Loucy (cell line): ENCODE results near the gene AFG3L2.

Experiments
- H2AFZ ChIP-seq: fragments of 200-600 bp; sonication (generic); 2 replicates; pipeline ENCODE4 v1.6.0; 2016; ENCODE audit warnings: antibody characterized with exemption, mild to moderate bottlenecking, low read length, moderate library complexity
- H3F3A ChIP-seq: fragments of 200-600 bp; 2 replicates; pipeline ENCODE4 v1.6.0; 2016; ENCODE audit warnings: antibody characterized with exemption, low read depth, mild to moderate bottlenecking
- H3K27me3 ChIP-seq: fragments of 200-600 bp; sonication (generic); 2 replicates; pipeline ENCODE4 v1.6.1; 2014; ENCODE audit warnings: low read length, mild to moderate bottlenecking; ENCODE audit not compliant: insufficient read depth, poor library complexity, severe bottlenecking
- H3K36me3 ChIP-seq: fragments of 200-600 bp; sonication (generic); 2 replicates; pipeline ENCODE4 v1.6.1; 2016; ENCODE audit warnings: low read length; ENCODE audit not compliant: insufficient read depth
- H3K4me1 ChIP-seq: fragments of 200-600 bp; sonication (generic); 2 replicates; pipeline ENCODE4 v1.5.1; 2014; ENCODE audit warnings: low read length, mild to moderate bottlenecking; ENCODE audit not compliant: insufficient read depth, poor library complexity, severe bottlenecking
- H3K4me2 ChIP-seq: fragments of 200-600 bp; sonication (generic); 2 replicates; pipeline ENCODE4 v1.6.0; 2014; ENCODE audit warnings: antibody characterized with exemption, low read length, low read depth, mild to moderate bottlenecking; ENCODE audit not compliant: poor library complexity, severe bottlenecking
- H3K4me3 ChIP-seq: fragments of 200-600 bp; sonication (generic); 2 replicates; pipeline ENCODE4 v1.5.1; 2014; ENCODE audit warnings: low read length, mild to moderate bottlenecking, mixed read lengths; ENCODE audit not compliant: poor library complexity, severe bottlenecking
- H3K79me2 ChIP-seq: fragments of 200-600 bp; sonication (generic); 2 replicates; pipeline ENCODE4 v1.6.1; 2014; ENCODE audit warnings: low read length; ENCODE audit not compliant: insufficient read depth
- H3K9ac ChIP-seq: fragments of 200-600 bp; sonication (generic); 2 replicates; pipeline ENCODE4 v1.6.0; 2014; ENCODE audit warnings: mild to moderate bottlenecking, low read depth, low read length, moderate library complexity; ENCODE audit not compliant: poor library complexity, severe bottlenecking
- H3K9me2 ChIP-seq: fragments of 200-600 bp; sonication (generic); replicated peaks from 2 replicates; pipeline ENCODE4 v1.6.1; 2016; ENCODE audit warnings: low read depth, low read length, mixed read lengths
- H3K9me3 ChIP-seq: fragments of 200-600 bp; sonication (generic); 2 replicates; pipeline ENCODE4 v1.6.1; 2014; ENCODE audit warnings: mild to moderate bottlenecking, antibody characterized with exemption, low read length, low read depth; ENCODE audit not compliant: insufficient read depth
- H4K20me1 ChIP-seq: fragments of 200-600 bp; sonication (generic); 2 replicates; pipeline ENCODE4 v1.6.0; 2014; ENCODE audit warnings: antibody characterized with exemption, low read length, mild to moderate bottlenecking; ENCODE audit not compliant: insufficient read depth, poor library complexity, severe bottlenecking
- CTCF ChIP-seq: fragments of 200-600 bp; sonication (generic); conservative IDR thresholded peaks from 2 replicates; pipeline ENCODE4 v1.5.1; 2014; ENCODE audit warnings: mild to moderate bottlenecking, antibody characterized with exemption, low read length
- EZH2phosphoT487 ChIP-seq: fragments of 200-600 bp; IDR thresholded peaks from 2 replicates; pipeline ENCODE4 v1.6.1; 2018; ENCODE audit warnings: antibody characterized with exemption, mild to moderate bottlenecking, moderate library complexity, borderline replicate concordance

The AFG3L2 gene

GRCh38 chr18:12309683-12310198 is 67.3 kb downstream of the AFG3L2 start:
- H3K9ac ChIP-seq: no peak overlapping the region
- no peaks in the 10 kb centered on the region for H3K27me3 ChIP-seq
- H3K4me1 ChIP-seq: no peaks in the 10 kb centered on the region
- H3K4me3 ChIP-seq: no peak overlapping the region
- H3F3A ChIP-seq: no peaks in the 10 kb centered on the region
- H3K9me2 ChIP-seq: no peaks in the 10 kb centered on the region
- H2AFZ ChIP-seq: no peak overlapping the region
- no peaks in the 10 kb centered on the region for H4K20me1 ChIP-seq
- H3K4me2 ChIP-seq: no peak overlapping the region
- TF ChIP-seq CTCF (no peak), EZH2phosphoT487 (no peak)
- no peaks in the 10 kb centered on the region for H3K79me2 ChIP-seq
- no peaks in the 10 kb centered on the region for H3K36me3 ChIP-seq
- peaks cover 5% of the 10 kb centered on the region; the same call in 1 of the 2 replicates for H3K9me3 ChIP-seq

- H2AFZ ChIP-seq: no peak overlapping the region
- no peaks in the 10 kb centered on the region for H3K27me3 ChIP-seq
- H3K9me3 ChIP-seq: peaks cover 5% of the 10 kb centered on the region; the same call in 1 of the 2 replicates
- no peak overlapping the region for H3K4me3 ChIP-seq
- H3K9me2 ChIP-seq: no peaks in the 10 kb centered on the region
- TF ChIP-seq CTCF (no peak), EZH2phosphoT487 (no peak)
- no peaks in the 10 kb centered on the region for H3F3A ChIP-seq
- H3K4me1 ChIP-seq: no peaks in the 10 kb centered on the region
- no peak overlapping the region for H3K9ac ChIP-seq
- H3K79me2 ChIP-seq: no peaks in the 10 kb centered on the region
- H4K20me1 ChIP-seq: no peaks in the 10 kb centered on the region
- no peak overlapping the region for H3K4me2 ChIP-seq
- no peaks in the 10 kb centered on the region for H3K36me3 ChIP-seq
Observed at GRCh38 chr18:12308386-12309100, 68.5 kb downstream of the AFG3L2 start.

GRCh38 chr18:12307701-12308385 is 69.2 kb downstream of the AFG3L2 start, which contains the start of gene TUBB6:
TSS of gene TUBB6 (plus strand) at chr18:12308241. CDS start at chr18:12308293, 52 bp downstream.
- no peak within 1 kb of the TSS for H3K4me2 ChIP-seq
- H3K79me2 ChIP-seq: no peaks in the 10 kb centered on the region
- H3K9me2 ChIP-seq: no peaks in the 10 kb centered on the region
- no peaks in the 10 kb centered on the region for H3F3A ChIP-seq
- no peak within 1 kb of the TSS for H3K9ac ChIP-seq
- H3K4me3 ChIP-seq: no peak within 1 kb of the TSS
- no peaks in the 10 kb centered on the region for H3K36me3 ChIP-seq
- no peak for TF ChIP-seq EZH2phosphoT487
- no peak for TF ChIP-seq CTCF
- no peaks in the 10 kb centered on the region for H4K20me1 ChIP-seq
- peaks cover 5% of the 10 kb centered on the region; the same call in 1 of the 2 replicates for H3K9me3 ChIP-seq
- no peaks in the 10 kb centered on the region for H3K4me1 ChIP-seq
- no peaks in the 10 kb centered on the region for H3K27me3 ChIP-seq
- H2AFZ ChIP-seq: no peak within 1 kb of the TSS
